Vagina (tissue), 2 donors: ENCODE measurements around the gene VILL. TPM values are rescaled to one million over a fixed set of nuclear protein-coding genes. Genes with fewer than 3 reads are reported as not detected.
A peak's percentile ranks its signal among the peaks of the same experiment; 100 is the strongest.

Experiments
- DNase-seq, 2 donors: peaks; one replicate each; pipeline ENCODE4 v3.0.0-alpha.2; 2017; ENCODE audit errors: extremely low spot score in 2 of 2
- H3K27ac ChIP-seq: fragments of 200-600 bp; sonication (generic); one replicate; pipeline ENCODE4 v1.5.1; 2019
- H3K27me3 ChIP-seq: fragments of 200-600 bp; sonication (generic); one replicate; pipeline ENCODE4 v1.5.1; 2019
- H3K36me3 ChIP-seq, 2 donors: fragments of 200-600 bp; sonication (generic); one replicate each; pipeline ENCODE4 v1.5.1; 2017 to 2019
- H3K4me1 ChIP-seq: fragments of 200-600 bp; sonication (generic); one replicate; pipeline ENCODE4 v1.5.1; 2019
- H3K4me3 ChIP-seq, 2 donors: fragments of 200-600 bp; sonication (generic); 1 replicate in 1 of 2; 2 replicates in 1 of 2; pipeline ENCODE4 v1.5.1; 2016 to 2019
- H3K9me3 ChIP-seq: fragments of 200-600 bp; sonication (generic); one replicate; pipeline ENCODE4 v1.5.1; 2019
- POLR2A ChIP-seq, 2 donors: fragments of 450-650 bp; IDR thresholded peaks; one replicate each; pipeline ENCODE4 v1.6.1; 2017; ENCODE audit warnings: antibody characterized with exemption in 2 of 2, mild to moderate bottlenecking in 2 of 2, moderate library complexity in 2 of 2
- POLR2AphosphoS5 ChIP-seq, 2 donors: sonication (generic); formaldehyde crosslinking; IDR thresholded peaks; one replicate each; pipeline ENCODE4 v1.9.0; 2017; ENCODE audit warnings: antibody characterized with exemption in 2 of 2, mild to moderate bottlenecking in 2 of 2, low read depth in 1 of 2; ENCODE audit not compliant: insufficient read depth in 1 of 2
- intact Hi-C: fragments of 100-400 bp; cut with DNase I; formaldehyde crosslinking; loops from one replicate; pipeline ENCODE4 v1.15.1; 2023
- total RNA-seq: library from RNA; depleted of rRNA; stranded (reverse); fragments of >200 nt; gene quantifications from one replicate; pipeline ENCODE4 v1.2.3, GENCODE V29; 2016
- TF ChIP-seq, protein P1 (sequence below), 3 experiments: fragments of 450-650 bp in 2 of 3; fragments of 200-600 bp in 1 of 3; sonication (generic) in 1 of 3; IDR thresholded peaks; one replicate each; pipeline ENCODE4 v1.5.1; 2017 to 2019; ENCODE audit warnings: antibody characterized with exemption in 3 of 3, mild to moderate bottlenecking in 2 of 3, moderate library complexity in 2 of 3

The VILL gene
- 7.9 TPM for total RNA-seq

- intact Hi-C loops = no loop called here
- H3K27ac ChIP-seq = no peak within 1 kb of the TSS
- no peaks in the 10 kb centered on the region for H3K27me3 ChIP-seq
- no peaks in the 10 kb centered on the region for H3K9me3 ChIP-seq
- no peak within 1 kb of the TSS for H3K4me3 ChIP-seq
- peaks cover 17% of the 10 kb centered on the region for H3K4me1 ChIP-seq
- no peak for TF ChIP-seq POLR2A (IDR thresholded peaks at IDR 0.05)
- DNase-seq = no peak
- H3K36me3 ChIP-seq = no peaks in the 10 kb centered on the region
Measured at GRCh38 chr3:37990527-37990926, at the start of gene VILL. Gene VILL, plus strand, starts transcription at chr3:37990786. Its CDS starts 2,887 bp downstream, at chr3:37993673.

GRCh38 chr3:37941608-37942508, 48.7 kb upstream of the VILL start:
- peak overlapping the region; percentile 45 for H3K27ac ChIP-seq
- H3K4me3 ChIP-seq = no peak overlapping the region
- no peaks in the 10 kb centered on the region for H3K36me3 ChIP-seq
- TF ChIP-seq POLR2A (IDR thresholded peaks at IDR 0.05) = no peak
- TF ChIP-seq, protein P1, sequence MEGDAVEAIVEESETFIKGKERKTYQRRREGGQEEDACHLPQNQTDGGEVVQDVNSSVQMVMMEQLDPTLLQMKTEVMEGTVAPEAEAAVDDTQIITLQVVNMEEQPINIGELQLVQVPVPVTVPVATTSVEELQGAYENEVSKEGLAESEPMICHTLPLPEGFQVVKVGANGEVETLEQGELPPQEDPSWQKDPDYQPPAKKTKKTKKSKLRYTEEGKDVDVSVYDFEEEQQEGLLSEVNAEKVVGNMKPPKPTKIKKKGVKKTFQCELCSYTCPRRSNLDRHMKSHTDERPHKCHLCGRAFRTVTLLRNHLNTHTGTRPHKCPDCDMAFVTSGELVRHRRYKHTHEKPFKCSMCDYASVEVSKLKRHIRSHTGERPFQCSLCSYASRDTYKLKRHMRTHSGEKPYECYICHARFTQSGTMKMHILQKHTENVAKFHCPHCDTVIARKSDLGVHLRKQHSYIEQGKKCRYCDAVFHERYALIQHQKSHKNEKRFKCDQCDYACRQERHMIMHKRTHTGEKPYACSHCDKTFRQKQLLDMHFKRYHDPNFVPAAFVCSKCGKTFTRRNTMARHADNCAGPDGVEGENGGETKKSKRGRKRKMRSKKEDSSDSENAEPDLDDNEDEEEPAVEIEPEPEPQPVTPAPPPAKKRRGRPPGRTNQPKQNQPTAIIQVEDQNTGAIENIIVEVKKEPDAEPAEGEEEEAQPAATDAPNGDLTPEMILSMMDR (IDR thresholded peaks at IDR 0.05) = no peak
- no peak for TF ChIP-seq POLR2AphosphoS5 (IDR thresholded peaks at IDR 0.05; ENCODE audit: insufficient read depth in 1 of 2, low read depth in 1 of 2)
- intact Hi-C loops = no loop called here
- peaks cover 95% of the 10 kb centered on the region for H3K4me1 ChIP-seq
- DNase-seq = no peak
- H3K9me3 ChIP-seq = no peaks in the 10 kb centered on the region
- no peaks in the 10 kb centered on the region for H3K27me3 ChIP-seq

DNA sequence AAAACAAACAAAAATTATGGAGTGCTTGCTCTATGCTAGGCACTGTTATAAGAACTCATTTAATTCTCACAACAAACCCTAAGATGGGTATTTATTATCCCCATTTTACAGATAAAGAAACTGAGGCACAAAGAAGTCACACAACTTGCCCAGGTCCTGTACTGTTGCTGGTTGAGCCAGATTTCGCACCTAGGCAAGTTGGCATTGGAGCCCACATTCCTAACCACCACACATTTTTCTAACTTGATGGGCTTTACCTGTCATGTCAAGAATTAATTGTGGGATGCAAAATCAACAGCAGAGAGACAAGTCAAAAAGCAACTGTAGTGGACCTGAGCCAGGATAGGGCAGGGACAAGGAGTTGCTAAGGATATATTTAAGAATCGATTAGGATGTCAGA, 47.9 kb upstream of the VILL start:
- Histone ChIP-seq H3K27me3 (no peaks in the 10 kb centered on the region), H3K4me3 (no peak overlapping the region), H3K4me1 (peaks cover 93% of the 10 kb centered on the region), H3K27ac (peak overlapping the region; percentile 45), H3K9me3 (no peaks in the 10 kb centered on the region), H3K36me3 (no peaks in the 10 kb centered on the region)
- intact Hi-C loops = no loop called here
- no peak for DNase-seq
- TF ChIP-seq POLR2A (IDR thresholded peaks at IDR 0.05) (no peak), POLR2AphosphoS5 (IDR thresholded peaks at IDR 0.05; ENCODE audit: insufficient read depth in 1 of 2, low read depth in 1 of 2) (no peak)
- TF ChIP-seq, protein P1 (IDR thresholded peaks at IDR 0.05) = no peak

DNA sequence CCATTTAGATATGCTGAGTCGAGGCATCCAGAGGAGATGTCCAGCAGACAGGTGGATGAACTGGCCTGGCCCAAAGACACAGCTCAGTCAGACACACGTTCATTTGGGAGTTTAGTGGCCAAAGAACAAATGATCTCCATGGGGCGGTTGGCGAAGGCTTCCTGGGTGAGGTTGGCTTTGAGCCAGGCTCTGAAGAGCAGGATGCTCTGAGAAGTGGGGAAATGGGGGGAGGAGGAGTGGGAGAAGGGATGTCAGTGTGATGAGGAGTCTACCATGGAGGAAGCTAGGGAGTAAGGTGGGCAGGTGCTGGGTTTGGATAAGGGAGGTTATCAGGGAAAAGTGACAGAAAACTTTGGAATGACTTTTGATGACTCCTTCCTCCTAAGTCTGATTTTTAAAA, 47.5 kb upstream of the VILL start:
- Histone ChIP-seq H3K36me3 (no peaks in the 10 kb centered on the region), H3K4me1 (peaks cover 88% of the 10 kb centered on the region), H3K27me3 (no peaks in the 10 kb centered on the region), H3K4me3 (no peak overlapping the region), H3K9me3 (no peaks in the 10 kb centered on the region), H3K27ac (no peak overlapping the region)
- no peak for TF ChIP-seq POLR2A (IDR thresholded peaks at IDR 0.05)
- TF ChIP-seq, protein P1 (IDR thresholded peaks at IDR 0.05) = no peak
- TF ChIP-seq POLR2AphosphoS5 (IDR thresholded peaks at IDR 0.05; ENCODE audit: insufficient read depth in 1 of 2, low read depth in 1 of 2) = no peak
- DNase-seq = no peak
- intact Hi-C loops = no loop called here

- H3K4me1 ChIP-seq = peaks cover 83% of the 10 kb centered on the region
Measured at GRCh38 chr3:37943631-37944314, 46.8 kb upstream of the VILL start.

More at GRCh38 chr3:37943631-37944314, 46.8 kb upstream of the VILL start:
- Histone ChIP-seq H3K4me3 (no peak overlapping the region), H3K9me3 (no peaks in the 10 kb centered on the region), H3K36me3 (no peaks in the 10 kb centered on the region), H3K27me3 (no peaks in the 10 kb centered on the region), H3K27ac (peak overlapping the region; percentile 37)
- no peak for DNase-seq
- TF ChIP-seq, protein P1 (IDR thresholded peaks at IDR 0.05) = no peak
- no peak for TF ChIP-seq POLR2A (IDR thresholded peaks at IDR 0.05)
- TF ChIP-seq POLR2AphosphoS5 (IDR thresholded peaks at IDR 0.05; ENCODE audit: insufficient read depth in 1 of 2, low read depth in 1 of 2) = peak in 1 of 2 donors; percentile 31
- intact Hi-C loops = no loop called here
